GM19455 (cell line): Measurements from ENCODE around the gene ADAMTS17.

Source experiments
- ATAC-seq: cut with Tn5 transposase; IDR thresholded peaks from one replicate; pipeline ENCODE4 v1.9.1; 2021; ENCODE audit not compliant: unreplicated experiment

Gene ADAMTS17

DNA sequence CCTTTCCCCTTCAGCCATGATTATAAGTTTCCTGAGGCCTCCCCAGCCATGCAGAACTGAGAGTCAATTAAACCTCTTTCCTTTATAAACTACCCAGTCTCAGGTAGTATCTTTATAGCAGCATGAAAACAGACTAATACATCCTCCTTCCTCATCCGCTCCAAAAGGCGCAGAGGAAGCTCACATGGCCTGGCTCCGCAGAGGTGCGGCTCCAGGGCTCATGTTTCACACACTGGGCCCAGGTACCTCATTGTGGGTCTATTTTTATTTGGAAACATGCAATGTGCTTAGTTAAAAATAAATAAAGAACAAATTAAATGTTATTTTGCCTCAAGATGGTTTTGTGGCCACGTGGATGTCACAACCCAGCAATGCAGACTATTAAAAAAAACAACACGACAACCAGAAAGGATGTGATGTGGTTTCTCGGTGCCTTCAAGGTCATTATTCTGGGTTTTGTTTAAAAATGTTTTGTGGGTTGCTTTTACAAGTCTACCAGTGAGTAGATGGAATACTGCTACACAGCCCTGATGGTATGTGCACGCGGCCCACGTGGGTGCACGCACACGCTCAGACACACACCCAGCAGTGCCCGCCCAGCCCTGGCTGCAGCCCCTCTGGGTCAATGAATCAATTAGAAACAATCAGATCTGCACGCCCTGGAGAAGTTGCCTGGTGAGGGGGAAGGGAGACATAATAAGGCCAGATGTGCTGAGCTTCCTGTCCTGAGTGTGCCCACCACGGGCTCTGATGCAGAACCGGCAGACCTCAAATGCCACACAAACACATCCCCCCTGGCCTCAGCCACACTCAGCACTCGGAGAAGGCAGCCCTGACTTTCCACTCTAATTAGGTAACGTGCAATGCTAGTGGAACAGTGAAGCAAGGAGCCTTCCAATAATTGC is 140.1 kb downstream of the ADAMTS17 start:
- no peak for ATAC-seq

- ATAC-seq, result no peak
Measured at GRCh38 chr15:100200287-100200880, 141.4 kb downstream of the ADAMTS17 start.

- ATAC-seq, result no peak
Measured at GRCh38 chr15:100199711-100200286, 142.0 kb downstream of the ADAMTS17 start.

DNA sequence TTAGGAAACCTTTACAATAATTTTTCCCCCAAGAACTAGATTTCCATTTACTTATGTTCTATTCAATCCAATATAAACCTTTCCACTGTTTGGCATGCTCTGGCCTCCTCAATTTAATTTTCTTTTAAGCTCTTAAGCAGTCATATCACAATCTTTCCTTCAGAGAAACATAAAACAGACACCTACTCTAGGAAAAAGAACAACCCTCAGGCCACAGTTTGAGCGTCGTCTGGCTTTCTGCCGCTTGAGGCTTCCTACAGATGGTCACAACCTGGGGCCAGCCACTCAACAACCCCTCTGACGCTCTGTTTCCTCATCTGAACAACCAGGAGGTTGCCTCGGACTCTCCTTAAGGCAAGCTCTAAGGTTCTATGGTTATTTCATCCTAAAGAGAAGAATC is 143.3 kb downstream of the ADAMTS17 start:
- no peak for ATAC-seq

DNA sequence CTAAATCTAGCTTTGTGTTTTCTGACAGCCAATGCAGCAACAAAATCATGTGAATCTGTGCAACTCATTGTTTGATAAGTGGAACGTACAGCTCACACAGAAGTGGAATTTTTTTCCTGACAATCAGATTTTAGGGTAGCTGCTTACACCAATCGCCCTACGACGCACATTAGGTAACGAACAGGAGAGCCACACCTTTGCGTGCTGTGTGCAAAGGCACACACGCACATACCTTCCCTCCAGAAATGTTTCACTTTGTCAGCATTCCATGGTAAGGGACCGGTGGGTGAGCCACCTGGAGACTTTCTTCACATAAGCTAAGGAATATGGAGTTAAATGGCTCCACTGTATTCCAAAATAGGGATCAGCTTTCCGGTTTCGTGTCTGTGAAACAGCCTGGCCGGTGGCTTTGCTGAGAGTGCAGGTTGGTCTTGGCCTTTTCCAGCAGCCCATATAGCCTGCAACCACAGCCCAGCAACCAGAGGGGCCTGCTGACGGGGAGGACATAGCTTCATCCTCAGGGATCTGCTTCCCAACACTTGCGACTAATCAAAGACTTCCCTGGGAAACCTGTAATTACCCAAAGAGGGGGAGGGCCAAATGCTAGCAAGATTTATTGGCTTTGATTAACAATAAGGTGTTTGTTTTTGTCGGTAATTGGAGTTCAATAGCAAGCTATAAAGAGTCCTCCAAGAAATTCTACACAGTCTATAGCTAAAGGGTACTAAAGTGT is 145.3 kb downstream of the ADAMTS17 start:
- ATAC-seq, result no peak

DNA sequence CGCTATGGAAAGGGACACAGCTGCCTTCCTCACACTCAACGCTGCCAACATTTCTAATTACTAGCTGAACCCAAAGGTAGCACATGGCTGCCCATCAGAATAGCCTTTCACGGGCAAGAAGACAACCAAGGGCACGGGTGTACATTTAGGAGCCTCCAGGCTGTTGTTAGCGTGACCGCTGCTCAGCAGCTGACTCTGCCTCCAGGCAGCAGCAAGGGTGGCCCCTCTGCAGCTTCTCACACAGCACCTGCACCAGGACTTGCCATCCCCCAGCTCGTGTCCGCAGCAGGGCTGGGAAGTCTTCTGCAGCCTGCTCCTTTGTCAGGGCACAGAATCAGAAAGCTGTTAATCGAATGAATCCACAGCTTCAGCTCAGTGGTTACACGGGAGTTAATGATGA is 146.8 kb downstream of the ADAMTS17 start:
- ATAC-seq, result no peak

GRCh38 chr15:100193277-100193860 is 148.4 kb downstream of the ADAMTS17 start:
- ATAC-seq, result no peak

- ATAC-seq, result no peak
Measured at GRCh38 chr15:100192097-100193080, 149.4 kb downstream of the ADAMTS17 start.

DNA sequence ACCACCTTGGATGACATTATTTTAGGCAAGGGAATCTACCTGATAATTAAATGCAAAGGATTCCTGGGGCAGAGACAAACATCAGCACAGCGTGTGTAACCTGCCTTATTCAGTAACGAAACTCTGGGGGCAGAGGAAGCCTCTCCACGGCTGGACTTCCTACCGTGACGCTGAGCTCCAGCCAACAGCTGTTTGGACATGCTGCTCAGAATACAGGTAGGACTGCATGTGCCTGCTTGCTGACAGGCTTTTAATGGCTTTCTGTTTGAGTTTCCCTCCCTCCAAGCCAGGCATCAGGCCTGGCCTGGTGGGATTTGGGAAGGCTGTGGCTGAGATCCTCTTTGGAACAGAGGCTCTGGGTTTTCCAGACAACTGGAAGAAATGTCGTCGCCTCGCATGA is 150.6 kb downstream of the ADAMTS17 start:
- no peak for ATAC-seq

DNA sequence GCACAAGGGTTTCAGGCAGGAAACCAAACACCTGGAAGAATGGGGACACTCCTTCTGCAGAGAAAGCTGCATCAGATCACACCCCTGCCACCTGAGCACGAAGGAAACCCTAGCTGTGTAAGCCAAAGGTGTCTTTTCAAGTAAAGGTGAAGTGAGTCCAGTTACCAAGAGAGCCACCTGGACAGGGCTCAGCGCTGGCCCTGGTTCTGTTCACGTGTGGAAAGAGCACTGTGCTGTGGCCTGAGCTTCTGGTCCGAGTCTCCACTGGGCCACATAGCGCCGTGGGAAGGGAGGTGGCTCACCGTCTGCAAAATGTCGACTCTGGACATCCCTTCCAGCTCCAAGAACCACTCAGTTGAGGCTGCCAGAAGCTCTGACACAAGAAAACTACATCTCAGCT is 151.1 kb downstream of the ADAMTS17 start:
- no peak for ATAC-seq

DNA sequence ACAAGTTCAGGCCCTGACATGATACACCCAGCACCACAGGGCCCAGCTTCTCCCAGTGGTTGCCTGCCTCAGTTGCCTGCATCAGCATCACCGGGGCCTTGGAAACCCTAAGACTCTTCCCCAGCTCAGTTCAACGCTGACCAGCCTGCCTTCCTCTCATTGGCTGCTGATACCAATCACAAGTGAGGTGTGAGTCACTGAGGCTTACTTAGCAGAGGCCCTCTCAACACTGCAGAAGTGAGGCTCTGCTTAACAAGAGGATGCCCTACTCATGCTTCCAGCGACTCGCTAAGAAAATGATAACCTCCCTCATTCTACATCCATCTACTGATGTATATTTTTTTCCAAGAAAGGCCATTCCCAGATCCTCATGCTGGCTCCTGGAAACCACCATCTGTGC is 151.9 kb downstream of the ADAMTS17 start:
- ATAC-seq, result no peak

DNA sequence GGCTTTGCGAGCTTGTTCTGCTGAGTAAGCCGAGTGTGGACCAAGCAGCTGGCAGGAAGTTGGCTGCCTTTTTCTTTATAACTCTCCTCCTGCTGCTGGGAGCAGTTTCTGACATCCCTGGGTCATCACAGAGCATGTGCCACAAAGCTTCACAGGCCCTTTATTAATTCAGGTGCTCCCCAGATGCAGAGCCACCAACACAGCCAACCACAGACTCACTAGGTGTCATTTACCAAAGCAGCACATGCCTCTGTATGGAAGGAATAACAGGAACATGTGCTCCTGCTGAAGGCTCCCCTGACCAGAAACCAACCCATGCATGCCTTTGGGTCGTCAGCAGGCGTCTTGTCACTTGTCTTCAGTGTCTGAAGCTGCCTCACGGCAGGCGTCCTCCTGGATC is 152.5 kb downstream of the ADAMTS17 start:
- ATAC-seq, result no peak

DNA sequence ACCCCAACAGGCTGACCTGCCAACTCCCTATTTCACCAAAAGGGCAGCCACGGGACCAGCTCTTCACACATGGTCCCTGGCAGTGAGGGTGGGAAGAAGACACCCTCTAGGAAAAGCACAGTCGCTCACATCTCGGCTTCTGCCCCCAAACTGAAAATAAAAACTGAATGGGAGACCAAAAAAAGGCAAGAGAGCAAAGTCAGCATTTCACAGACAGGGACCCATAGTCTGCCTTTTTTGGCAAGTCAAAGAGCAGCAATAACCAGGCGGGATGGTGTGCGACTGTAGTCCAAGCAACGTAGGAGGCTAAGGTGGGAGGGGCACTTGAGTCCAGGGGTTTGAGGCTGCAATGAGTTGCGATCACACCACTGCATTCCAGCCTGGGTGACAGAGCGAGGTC is 154.1 kb downstream of the ADAMTS17 start:
- ATAC-seq, result no peak

DNA sequence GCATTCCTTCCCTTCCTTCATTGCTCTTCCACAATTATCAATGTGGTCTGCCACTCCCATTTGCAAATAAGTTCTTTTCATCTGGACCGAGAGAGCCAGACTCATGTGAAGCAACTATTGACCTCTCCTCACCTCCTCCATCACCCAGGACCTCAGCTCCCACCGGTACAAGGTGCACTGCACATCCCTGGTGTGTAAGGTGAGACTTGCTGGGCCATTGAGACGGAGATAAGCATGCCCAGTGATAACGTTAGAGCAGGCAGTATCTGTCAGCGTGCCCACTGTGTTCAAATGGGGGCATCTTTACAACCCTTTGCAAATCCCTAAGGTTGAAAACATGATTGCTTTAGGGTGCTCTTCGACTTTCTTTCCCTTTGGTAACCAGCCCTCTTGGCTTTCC is 154.8 kb downstream of the ADAMTS17 start:
- no peak for ATAC-seq

- no peak for ATAC-seq
Measured at GRCh38 chr15:100186366-100186765, 155.4 kb downstream of the ADAMTS17 start.

GRCh38 chr15:100183921-100184495 is 157.8 kb downstream of the ADAMTS17 start:
- ATAC-seq, result no peak

GRCh38 chr15:100180921-100181320 is 160.9 kb downstream of the ADAMTS17 start:
- ATAC-seq, result no peak

GRCh38 chr15:100175406-100176114 is 166.2 kb downstream of the ADAMTS17 start:
- ATAC-seq, result no peak

DNA sequence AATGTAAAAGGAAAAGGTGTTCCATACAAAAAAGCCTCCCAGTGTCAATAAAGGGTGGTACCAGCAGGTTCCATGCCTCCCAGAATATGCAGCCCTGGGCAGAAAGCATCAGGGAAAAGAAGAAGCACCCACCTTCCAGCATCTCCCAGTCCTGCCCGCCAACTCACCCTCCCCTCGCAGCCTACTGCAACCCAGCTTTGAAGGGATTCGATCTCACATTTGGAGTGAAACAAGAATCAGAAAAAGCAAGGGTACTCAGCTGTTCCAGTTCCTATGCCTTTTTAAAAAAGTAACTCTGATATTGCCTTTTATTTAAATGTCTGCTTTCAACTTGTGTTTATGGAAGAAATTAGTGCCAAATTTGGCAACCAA is 166.9 kb downstream of the ADAMTS17 start:
- no peak for ATAC-seq
